Breast epithelium (tissue), 4 donors: Measurements from ENCODE around the gene RORB. TPM values are rescaled to one million over a fixed set of nuclear protein-coding genes. Genes with fewer than 3 reads are reported as not detected.

ENCODE experiments used
- DNase-seq, 2 donors: peaks; one replicate each; pipeline ENCODE4 v3.0.0-alpha.2; 2019; ENCODE audit warnings: low spot score in 2 of 2
- H3K27ac ChIP-seq, 2 donors: fragments of 200-600 bp; sonication (generic) in 1 of 2; one replicate each; pipeline ENCODE4 v1.5.1; 2016 to 2019; ENCODE audit warnings: mild to moderate bottlenecking in 1 of 2
- H3K27me3 ChIP-seq, 2 donors: fragments of 200-600 bp; sonication (generic) in 1 of 2; one replicate each; pipeline versions ENCODE4 v1.5.1 to v1.6.0; 2017 to 2019; ENCODE audit warnings: control low read depth in 1 of 2, mild to moderate bottlenecking in 1 of 2
- H3K36me3 ChIP-seq: fragments of 200-600 bp; one replicate; pipeline ENCODE4 v1.5.1; 2019
- H3K4me1 ChIP-seq, 2 donors: fragments of 200-600 bp; sonication (generic); one replicate each; pipeline ENCODE4 v1.5.1; 2016 to 2019; ENCODE audit warnings: control low read depth in 1 of 2
- H3K4me3 ChIP-seq, 3 donors: fragments of 200-600 bp; sonication (generic); 1 replicate in 2 of 3; 2 replicates in 1 of 3; pipeline ENCODE4 v1.5.1; 2016 to 2019; ENCODE audit warnings: mild to moderate bottlenecking in 3 of 3, moderate library complexity in 2 of 3
- H3K9me3 ChIP-seq, 2 donors: fragments of 200-600 bp; sonication (generic) in 1 of 2; one replicate each; pipeline ENCODE4 v1.5.1; 2016 to 2019; ENCODE audit warnings: control low read depth in 1 of 2
- POLR2A ChIP-seq: fragments of 450-650 bp; IDR thresholded peaks from one replicate; pipeline ENCODE4 v1.6.1; 2016; ENCODE audit warnings: antibody characterized with exemption, mild to moderate bottlenecking, moderate library complexity
- POLR2AphosphoS5 ChIP-seq, 3 donors: sonication (generic); formaldehyde crosslinking; IDR thresholded peaks; one replicate each; pipeline ENCODE4 v1.6.1; 2017; ENCODE audit warnings: antibody characterized with exemption in 3 of 3
- intact Hi-C: fragments of 100-400 bp; cut with DNase I; formaldehyde crosslinking; loops from one replicate; pipeline ENCODE4 v1.15.1; 2023; ENCODE audit warnings: low total_unique reads
- total RNA-seq, 3 donors: library from RNA; depleted of rRNA; stranded (reverse); fragments of >200 nt; gene quantifications; one replicate each; pipeline ENCODE4 v1.1.0, GENCODE V29; 2016
- TF ChIP-seq, protein P1 (sequence below), 3 donors: fragments of 450-650 bp; IDR thresholded peaks; one replicate each; pipeline ENCODE4 v1.5.1; 2016 to 2017; ENCODE audit warnings: antibody characterized with exemption in 3 of 3, mild to moderate bottlenecking in 3 of 3, moderate library complexity in 3 of 3

The RORB gene
- total RNA-seq, 3 donors from 2014 or later, result 0.33 to 3.7 (median 1.0) TPM

DNA sequence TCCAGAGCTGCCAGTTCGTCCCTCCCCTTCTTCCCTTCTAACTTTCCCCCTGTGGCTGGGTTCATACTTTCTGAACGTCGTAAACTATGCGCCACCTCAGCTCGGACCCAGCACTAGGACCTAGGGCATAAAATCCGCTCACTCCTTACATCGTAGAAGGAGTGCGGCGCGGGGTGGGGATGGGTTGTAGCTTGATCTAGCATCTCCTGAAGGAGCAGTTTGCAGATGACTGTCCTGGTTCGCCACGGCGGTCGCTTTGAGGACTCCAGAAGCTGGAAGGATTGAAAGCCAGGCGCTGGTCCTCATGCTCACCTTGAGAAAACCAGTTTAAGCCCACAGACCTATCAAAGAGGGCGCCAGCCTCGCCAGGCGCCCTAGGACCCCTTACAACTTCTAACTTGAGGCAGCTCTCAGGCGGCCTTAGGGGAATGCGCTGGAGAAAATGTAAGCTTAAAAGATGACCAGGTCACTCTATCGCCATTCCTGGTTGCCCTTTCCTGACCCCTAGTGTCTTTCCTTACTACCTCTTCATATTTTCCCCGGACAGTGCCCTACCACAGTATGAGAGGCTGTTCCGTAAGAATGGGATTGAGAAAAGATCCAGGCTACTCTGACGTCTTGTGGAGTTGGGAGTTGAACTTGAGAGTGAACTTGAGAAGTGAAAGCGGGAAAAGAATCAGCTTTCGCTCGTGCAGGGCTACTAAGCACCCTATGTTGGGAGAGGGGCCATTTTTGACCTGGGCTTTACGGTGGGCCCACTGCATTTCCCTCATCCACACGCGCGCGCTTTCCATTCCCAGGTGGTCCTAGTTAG, 2.8 kb downstream of the RORB start:
- TF ChIP-seq POLR2A, result no peak
- no peak for TF ChIP-seq POLR2AphosphoS5 (IDR thresholded peaks at IDR 0.05)
- TF ChIP-seq, protein P1, sequence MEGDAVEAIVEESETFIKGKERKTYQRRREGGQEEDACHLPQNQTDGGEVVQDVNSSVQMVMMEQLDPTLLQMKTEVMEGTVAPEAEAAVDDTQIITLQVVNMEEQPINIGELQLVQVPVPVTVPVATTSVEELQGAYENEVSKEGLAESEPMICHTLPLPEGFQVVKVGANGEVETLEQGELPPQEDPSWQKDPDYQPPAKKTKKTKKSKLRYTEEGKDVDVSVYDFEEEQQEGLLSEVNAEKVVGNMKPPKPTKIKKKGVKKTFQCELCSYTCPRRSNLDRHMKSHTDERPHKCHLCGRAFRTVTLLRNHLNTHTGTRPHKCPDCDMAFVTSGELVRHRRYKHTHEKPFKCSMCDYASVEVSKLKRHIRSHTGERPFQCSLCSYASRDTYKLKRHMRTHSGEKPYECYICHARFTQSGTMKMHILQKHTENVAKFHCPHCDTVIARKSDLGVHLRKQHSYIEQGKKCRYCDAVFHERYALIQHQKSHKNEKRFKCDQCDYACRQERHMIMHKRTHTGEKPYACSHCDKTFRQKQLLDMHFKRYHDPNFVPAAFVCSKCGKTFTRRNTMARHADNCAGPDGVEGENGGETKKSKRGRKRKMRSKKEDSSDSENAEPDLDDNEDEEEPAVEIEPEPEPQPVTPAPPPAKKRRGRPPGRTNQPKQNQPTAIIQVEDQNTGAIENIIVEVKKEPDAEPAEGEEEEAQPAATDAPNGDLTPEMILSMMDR (IDR thresholded peaks at IDR 0.05), result no peak
- Histone ChIP-seq H3K27me3 (peaks cover 0 to 32% of the 10 kb centered on the region in 2 donors), H3K9me3 (no peaks in the 10 kb centered on the region), H3K4me1 (no peaks in the 10 kb centered on the region), H3K27ac (no peak overlapping the region), H3K36me3 (no peaks in the 10 kb centered on the region), H3K4me3 (peak overlapping the region; percentile 52 to 74 (median 58))
- no peak for DNase-seq
- intact Hi-C loops, result no loop called here

DNA sequence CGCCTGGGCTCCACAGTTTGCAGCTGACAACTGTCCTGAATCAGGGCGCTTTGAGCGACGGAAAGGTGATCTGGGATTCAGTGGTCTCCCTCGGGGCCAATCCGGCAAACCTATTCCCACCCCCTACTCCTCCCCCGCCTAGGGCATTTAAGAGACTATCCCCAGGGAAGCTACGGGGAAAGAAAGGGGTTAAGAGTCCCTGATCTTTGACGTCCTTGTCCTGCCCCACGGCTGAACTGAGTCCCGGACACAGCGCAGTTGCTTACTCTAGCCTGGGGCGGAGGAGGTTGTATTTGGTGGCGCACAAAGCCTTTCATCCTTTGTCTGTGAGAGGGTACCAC, 3.4 kb downstream of the RORB start:
- no peak for TF ChIP-seq POLR2AphosphoS5 (IDR thresholded peaks at IDR 0.05)
- TF ChIP-seq POLR2A, result no peak
- TF ChIP-seq, protein P1 (IDR thresholded peaks at IDR 0.05), result no peak
- DNase-seq, result no peak
- Histone ChIP-seq H3K9me3 (no peaks in the 10 kb centered on the region), H3K36me3 (no peaks in the 10 kb centered on the region), H3K4me1 (no peaks in the 10 kb centered on the region), H3K27ac (no peak overlapping the region), H3K4me3 (peak overlapping the region in 2 of 3 donors; percentile 52 to 74), H3K27me3 (peaks cover 0 to 32% of the 10 kb centered on the region in 2 donors)
- intact Hi-C loops, result no loop called here

DNA sequence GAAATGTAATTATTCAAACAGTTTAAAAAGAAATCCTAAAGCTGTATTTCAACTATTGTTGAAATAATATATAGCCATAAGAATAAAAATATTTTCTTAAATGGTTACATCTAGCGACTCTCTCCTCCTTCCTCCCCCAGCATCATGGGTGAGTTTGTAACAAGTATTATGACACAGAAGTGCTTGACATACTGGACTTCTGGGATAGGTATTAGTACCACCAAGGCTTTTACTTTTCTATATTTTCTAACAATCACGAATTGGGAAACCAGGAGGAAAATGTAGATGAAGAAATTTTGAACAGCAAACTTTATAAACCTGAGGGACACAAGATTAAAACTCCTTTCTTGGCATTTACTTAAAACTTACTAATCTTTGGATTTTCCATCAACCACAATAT, 4.4 kb downstream of the RORB start:
- no peak overlapping the region for H3K27ac ChIP-seq
- no peaks in the 10 kb centered on the region for H3K4me1 ChIP-seq
- H3K9me3 ChIP-seq, result no peaks in the 10 kb centered on the region
- no peak overlapping the region for H3K4me3 ChIP-seq
- DNase-seq, result no peak
- intact Hi-C loops, result no loop called here
- H3K36me3 ChIP-seq, result no peaks in the 10 kb centered on the region
- TF ChIP-seq, protein P1 (IDR thresholded peaks at IDR 0.05), result no peak
- TF ChIP-seq POLR2A, result no peak
- no peak for TF ChIP-seq POLR2AphosphoS5 (IDR thresholded peaks at IDR 0.05)
- peaks cover 0 to 32% of the 10 kb centered on the region in 2 donors for H3K27me3 ChIP-seq

DNA sequence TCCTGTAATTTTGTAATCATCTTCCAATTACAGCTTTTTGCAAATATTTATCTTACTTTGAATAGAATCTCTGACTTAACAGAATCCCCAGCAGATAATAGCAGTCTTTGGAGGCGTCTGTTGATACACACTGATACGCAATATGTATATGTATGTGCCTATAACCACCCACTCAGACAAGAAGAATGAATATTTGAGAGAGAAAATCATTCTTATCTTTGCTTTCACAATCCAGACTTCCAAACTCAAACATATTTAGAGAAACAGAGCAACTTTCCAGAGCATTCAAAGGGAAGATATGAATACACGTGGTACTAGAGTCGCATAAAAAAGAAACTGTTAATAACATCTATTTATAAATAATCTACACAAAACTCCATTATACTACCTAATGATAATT, 6.1 kb downstream of the RORB start:
- intact Hi-C loops, result no loop called here
- TF ChIP-seq POLR2A (no peak), POLR2AphosphoS5 (IDR thresholded peaks at IDR 0.05) (no peak)
- TF ChIP-seq, protein P1 (IDR thresholded peaks at IDR 0.05), result no peak
- Histone ChIP-seq H3K27ac (no peak overlapping the region), H3K36me3 (no peaks in the 10 kb centered on the region), H3K9me3 (no peaks in the 10 kb centered on the region), H3K27me3 (peaks cover 0 to 30% of the 10 kb centered on the region in 2 donors), H3K4me1 (no peaks in the 10 kb centered on the region), H3K4me3 (no peak overlapping the region)
- DNase-seq, result no peak

DNA sequence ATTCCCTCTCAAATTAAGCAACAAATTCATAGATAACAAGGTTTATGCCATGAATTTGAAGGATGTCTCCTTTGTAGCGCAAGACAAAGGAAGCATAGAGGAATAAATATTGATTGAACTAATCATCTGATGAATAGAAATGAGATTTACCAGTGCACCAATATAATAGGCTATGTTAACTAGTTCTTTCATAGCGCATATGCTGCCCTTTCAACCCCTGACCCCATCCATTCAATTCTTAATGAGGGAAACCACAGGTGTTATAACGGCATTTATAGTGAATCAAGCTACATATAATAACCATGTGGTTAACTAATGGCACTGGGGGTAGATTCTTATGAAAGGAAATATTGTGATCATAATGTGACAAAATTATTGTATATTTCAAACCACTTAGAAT, 6.5 kb downstream of the RORB start:
- intact Hi-C loops, result no loop called here
- H3K4me1 ChIP-seq, result no peaks in the 10 kb centered on the region
- TF ChIP-seq POLR2A (no peak), POLR2AphosphoS5 (IDR thresholded peaks at IDR 0.05) (no peak)
- TF ChIP-seq, protein P1 (IDR thresholded peaks at IDR 0.05), result no peak
- DNase-seq, result no peak
- H3K27ac ChIP-seq, result no peak overlapping the region
- peaks cover 0 to 25% of the 10 kb centered on the region in 2 donors for H3K27me3 ChIP-seq
- no peak overlapping the region for H3K4me3 ChIP-seq
- no peaks in the 10 kb centered on the region for H3K9me3 ChIP-seq
- H3K36me3 ChIP-seq, result no peaks in the 10 kb centered on the region
